Neutrophil (primary cell): ENCODE results near the gene ABCB8.
A peak's percentile ranks its signal among the peaks of the same experiment; 100 is the strongest.

Experiments
- H3K27ac ChIP-seq: fragments of 200-600 bp; sonication (generic); 2 replicates; pipeline ENCODE4 v1.5.1; 2016; ENCODE audit warnings: mild to moderate bottlenecking, moderate library complexity
- H3K27me3 ChIP-seq: fragments of 200-600 bp; sonication (generic); 2 replicates; pipeline ENCODE4 v1.6.0; 2016; ENCODE audit warnings: mild to moderate bottlenecking
- H3K36me3 ChIP-seq: fragments of 200-600 bp; sonication (generic); 2 replicates; pipeline ENCODE4 v1.5.1; 2017
- H3K4me1 ChIP-seq, 2 experiments: fragments of 200-600 bp in 1 of 2; sonication (generic) in 1 of 2; 1 replicate in 1 of 2; 2 replicates in 1 of 2; pipeline versions ENCODE4 v1.5.1 to v1.6.1; 2013 to 2016; ENCODE audit warnings: low read depth in 1 of 2, low read length in 1 of 2, mild to moderate bottlenecking in 1 of 2, moderate library complexity in 1 of 2; ENCODE audit not compliant: control insufficient read depth in 1 of 2, insufficient read depth in 1 of 2
- H3K4me3 ChIP-seq, 2 experiments: fragments of 200-600 bp in 1 of 2; sonication (generic) in 1 of 2; 1 replicate in 1 of 2; 2 replicates in 1 of 2; pipeline ENCODE4 v1.5.1; 2013 to 2016; ENCODE audit warnings: low read depth in 1 of 2, low read length in 1 of 2, mild to moderate bottlenecking in 1 of 2, moderate library complexity in 1 of 2
- H3K9me3 ChIP-seq: fragments of 200-600 bp; sonication (generic); 2 replicates; pipeline ENCODE4 v1.5.1; 2016
- TF ChIP-seq, protein P1 (sequence below): fragments of 200-600 bp; sonication (generic); IDR thresholded peaks from 2 replicates; pipeline ENCODE4 v1.5.1; 2016; ENCODE audit warnings: antibody characterized with exemption

ABCB8 gene

DNA sequence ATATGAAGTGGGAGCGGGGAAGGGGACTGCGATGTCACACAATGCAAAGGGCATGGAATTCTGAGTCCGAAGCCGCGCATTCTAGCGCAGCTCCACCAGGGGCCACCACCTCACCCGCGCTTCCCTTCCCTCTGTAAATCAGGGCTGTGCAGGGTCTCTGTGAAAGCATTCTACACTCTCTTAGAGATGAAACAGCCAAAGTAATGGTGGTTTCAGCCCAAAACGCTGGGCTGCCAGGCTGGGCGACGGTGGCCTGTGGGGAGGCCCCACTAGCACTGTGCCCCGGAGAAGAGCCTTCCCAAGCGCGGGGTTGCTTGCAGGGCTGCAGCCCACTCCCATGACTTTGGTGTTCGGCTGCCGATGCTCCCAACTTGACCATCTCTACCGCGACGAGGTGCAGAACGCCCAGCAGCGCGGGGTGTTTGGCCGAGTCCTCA, 15.3 kb upstream of the ABCB8 start:
- Histone ChIP-seq H3K27ac (no peak overlapping the region), H3K9me3 (no peaks in the 10 kb centered on the region), H3K4me3 (peak overlapping the region in 1 of 2 experiments; percentile 56), H3K36me3 (no peaks in the 10 kb centered on the region), H3K4me1 (peaks cover 18 to 21% of the 10 kb centered on the region in 2 experiments), H3K27me3 (peaks cover 100% of the 10 kb centered on the region)
- TF ChIP-seq, protein P1, sequence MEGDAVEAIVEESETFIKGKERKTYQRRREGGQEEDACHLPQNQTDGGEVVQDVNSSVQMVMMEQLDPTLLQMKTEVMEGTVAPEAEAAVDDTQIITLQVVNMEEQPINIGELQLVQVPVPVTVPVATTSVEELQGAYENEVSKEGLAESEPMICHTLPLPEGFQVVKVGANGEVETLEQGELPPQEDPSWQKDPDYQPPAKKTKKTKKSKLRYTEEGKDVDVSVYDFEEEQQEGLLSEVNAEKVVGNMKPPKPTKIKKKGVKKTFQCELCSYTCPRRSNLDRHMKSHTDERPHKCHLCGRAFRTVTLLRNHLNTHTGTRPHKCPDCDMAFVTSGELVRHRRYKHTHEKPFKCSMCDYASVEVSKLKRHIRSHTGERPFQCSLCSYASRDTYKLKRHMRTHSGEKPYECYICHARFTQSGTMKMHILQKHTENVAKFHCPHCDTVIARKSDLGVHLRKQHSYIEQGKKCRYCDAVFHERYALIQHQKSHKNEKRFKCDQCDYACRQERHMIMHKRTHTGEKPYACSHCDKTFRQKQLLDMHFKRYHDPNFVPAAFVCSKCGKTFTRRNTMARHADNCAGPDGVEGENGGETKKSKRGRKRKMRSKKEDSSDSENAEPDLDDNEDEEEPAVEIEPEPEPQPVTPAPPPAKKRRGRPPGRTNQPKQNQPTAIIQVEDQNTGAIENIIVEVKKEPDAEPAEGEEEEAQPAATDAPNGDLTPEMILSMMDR, result no peak

DNA sequence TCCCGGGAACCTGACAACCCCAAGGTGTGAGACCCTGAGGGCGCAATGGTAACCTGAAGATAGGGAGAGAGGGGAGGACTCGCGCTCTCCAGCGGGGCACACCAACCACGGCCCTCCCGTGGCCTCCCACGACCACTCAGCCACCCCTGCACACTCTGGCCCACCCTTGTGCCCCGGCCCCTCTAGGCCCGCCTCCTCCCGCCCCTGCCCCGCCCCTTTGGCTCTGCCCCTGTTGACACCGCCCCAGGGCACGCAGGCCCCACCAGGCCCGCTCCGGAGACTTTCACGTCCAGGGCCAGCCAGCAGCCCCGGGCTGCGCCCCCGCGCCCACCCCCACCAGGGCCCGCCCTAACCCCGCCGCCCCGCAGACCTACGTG, 14.9 kb upstream of the ABCB8 start:
- TF ChIP-seq, protein P1, result no peak
- peaks cover 20 to 22% of the 10 kb centered on the region in 2 experiments for H3K4me1 ChIP-seq
- no peaks in the 10 kb centered on the region for H3K36me3 ChIP-seq
- H3K9me3 ChIP-seq, result no peaks in the 10 kb centered on the region
- H3K27ac ChIP-seq, result no peak overlapping the region
- peak overlapping the region; percentile 56 to 57 for H3K4me3 ChIP-seq
- H3K27me3 ChIP-seq, result peaks cover 100% of the 10 kb centered on the region

DNA sequence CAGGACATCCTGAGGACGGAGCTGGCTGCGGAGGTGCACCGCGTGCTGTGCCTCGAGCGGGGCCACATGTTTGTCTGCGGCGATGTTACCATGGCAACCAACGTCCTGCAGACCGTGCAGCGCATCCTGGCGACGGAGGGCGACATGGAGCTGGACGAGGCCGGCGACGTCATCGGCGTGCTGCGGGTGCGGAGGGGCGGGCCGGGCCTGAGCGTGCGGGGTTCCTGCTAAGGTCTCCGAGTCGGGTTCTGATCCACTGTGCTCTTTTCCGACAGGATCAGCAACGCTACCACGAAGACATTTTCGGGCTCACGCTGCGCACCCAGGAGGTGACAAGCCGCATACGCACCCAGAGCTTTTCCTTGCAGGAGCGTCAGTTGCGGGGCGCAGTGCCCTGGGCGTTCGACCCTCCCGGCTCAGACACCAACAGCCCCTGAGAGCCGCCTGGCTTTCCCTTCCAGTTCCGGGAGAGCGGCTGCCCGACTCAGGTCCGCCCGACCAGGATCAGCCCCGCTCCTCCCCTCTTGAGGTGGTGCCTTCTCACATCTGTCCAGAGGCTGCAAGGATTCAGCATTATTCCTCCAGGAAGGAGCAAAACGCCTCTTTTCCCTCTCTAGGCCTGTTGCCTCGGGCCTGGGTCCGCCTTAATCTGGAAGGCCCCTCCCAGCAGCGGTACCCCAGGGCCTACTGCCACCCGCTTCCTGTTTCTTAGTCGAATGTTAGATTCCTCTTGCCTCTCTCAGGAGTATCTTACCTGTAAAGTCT, 14.3 kb upstream of the ABCB8 start:
- Histone ChIP-seq H3K36me3 (no peaks in the 10 kb centered on the region), H3K4me1 (peaks cover 18 to 22% of the 10 kb centered on the region in 2 experiments), H3K27ac (no peak overlapping the region), H3K4me3 (peak overlapping the region; percentile 56 to 57), H3K27me3 (peaks cover 100% of the 10 kb centered on the region), H3K9me3 (no peaks in the 10 kb centered on the region)
- TF ChIP-seq, protein P1, result no peak

DNA sequence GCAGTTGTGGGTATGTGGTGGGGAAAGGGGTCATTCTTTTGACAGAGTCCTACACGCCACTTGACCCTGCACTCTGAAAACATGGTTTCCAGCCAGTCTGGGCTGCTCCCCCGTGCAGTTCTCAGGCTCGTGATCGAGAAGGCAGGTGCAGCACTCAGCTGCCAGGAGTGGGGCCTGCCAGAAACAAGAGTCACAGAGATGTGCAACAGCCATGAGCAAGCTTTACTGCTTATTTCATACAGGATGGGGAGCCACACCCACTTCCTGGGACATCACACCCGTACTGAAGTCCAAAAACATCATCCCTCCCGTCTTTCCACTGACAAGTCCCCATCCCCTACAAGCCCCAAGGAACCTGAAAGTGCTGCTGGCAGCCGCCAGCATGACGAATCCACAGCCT, 13.3 kb upstream of the ABCB8 start:
- H3K27ac ChIP-seq, result no peak overlapping the region
- H3K9me3 ChIP-seq, result no peaks in the 10 kb centered on the region
- peaks cover 20 to 22% of the 10 kb centered on the region in 2 experiments for H3K4me1 ChIP-seq
- H3K36me3 ChIP-seq, result no peaks in the 10 kb centered on the region
- H3K4me3 ChIP-seq, result no peak overlapping the region
- TF ChIP-seq, protein P1, result no peak
- peaks cover 100% of the 10 kb centered on the region for H3K27me3 ChIP-seq

DNA sequence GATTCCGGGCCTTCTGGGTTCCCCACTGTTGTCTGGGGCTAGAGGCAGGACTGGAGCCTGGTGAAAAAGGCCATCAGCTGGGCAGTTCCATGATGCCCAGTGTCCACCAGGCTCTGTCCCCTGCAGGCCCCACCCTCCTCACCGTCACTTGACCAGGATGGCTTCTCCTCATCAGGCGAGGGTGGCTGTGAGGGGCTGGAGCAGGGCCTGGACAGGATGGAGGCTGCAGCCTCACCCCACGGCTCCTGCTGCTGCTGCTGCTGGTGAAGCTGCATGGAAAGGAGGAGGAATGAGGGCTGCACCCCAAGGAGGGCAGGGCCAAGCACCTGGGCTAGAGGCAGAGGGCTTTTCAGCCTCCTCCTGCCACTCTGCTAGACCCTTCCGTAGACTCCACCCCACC, 12.3 kb upstream of the ABCB8 start:
- TF ChIP-seq, protein P1, result no peak
- Histone ChIP-seq H3K36me3 (no peaks in the 10 kb centered on the region), H3K27ac (no peak overlapping the region), H3K9me3 (no peaks in the 10 kb centered on the region), H3K4me3 (no peak overlapping the region), H3K27me3 (peaks cover 100% of the 10 kb centered on the region), H3K4me1 (peaks cover 20 to 22% of the 10 kb centered on the region in 2 experiments)
